AG09309 (cell line): ENCODE results near the gene SLC25A41.
"Not testable (repeated sequence)": the region's sequence is repeated elsewhere in the genome, so short reads cannot be mapped to it uniquely, and the experiment has no call there.

Source experiments
- DNase-seq: peaks from one replicate; pipeline ENCODE4 v3.0.0-alpha.2; 2010; ENCODE audit warnings: low read depth
- H3K4me3 ChIP-seq: 2 replicates; pipeline ENCODE4 v1.5.1; 2011; ENCODE audit warnings: mild to moderate bottlenecking, low read depth, low read length, moderate library complexity; ENCODE audit not compliant: control insufficient read depth
- CTCF ChIP-seq: IDR thresholded peaks from 2 replicates; pipeline ENCODE4 v1.5.1; 2011; ENCODE audit warnings: mild to moderate bottlenecking, low read depth, low read length, inconsistent platforms; ENCODE audit not compliant: insufficient read depth, control insufficient read depth; ENCODE audit errors: missing control alignments

The SLC25A41 gene

DNA sequence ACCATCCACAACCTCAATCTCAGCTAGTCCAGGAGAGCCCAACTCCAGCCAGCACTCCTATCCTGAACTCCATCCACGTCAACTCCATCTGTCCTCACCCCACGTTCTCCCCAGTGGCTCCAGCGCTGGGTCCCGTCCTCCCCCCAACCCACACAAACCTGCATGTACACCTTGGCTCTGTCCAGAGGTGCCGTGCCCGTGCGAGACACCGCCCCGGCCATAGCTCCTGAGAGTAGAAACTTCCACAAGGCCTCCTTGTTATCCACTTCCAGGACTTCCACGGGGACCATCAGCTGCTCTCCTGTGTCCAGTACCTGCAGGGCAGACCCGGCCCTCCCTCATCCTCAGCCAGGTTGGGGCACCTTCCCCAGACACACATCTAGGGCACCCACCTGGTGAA is 1.7 kb downstream of the SLC25A41 start:
- no peak for TF ChIP-seq CTCF
- no peak for DNase-seq

DNA sequence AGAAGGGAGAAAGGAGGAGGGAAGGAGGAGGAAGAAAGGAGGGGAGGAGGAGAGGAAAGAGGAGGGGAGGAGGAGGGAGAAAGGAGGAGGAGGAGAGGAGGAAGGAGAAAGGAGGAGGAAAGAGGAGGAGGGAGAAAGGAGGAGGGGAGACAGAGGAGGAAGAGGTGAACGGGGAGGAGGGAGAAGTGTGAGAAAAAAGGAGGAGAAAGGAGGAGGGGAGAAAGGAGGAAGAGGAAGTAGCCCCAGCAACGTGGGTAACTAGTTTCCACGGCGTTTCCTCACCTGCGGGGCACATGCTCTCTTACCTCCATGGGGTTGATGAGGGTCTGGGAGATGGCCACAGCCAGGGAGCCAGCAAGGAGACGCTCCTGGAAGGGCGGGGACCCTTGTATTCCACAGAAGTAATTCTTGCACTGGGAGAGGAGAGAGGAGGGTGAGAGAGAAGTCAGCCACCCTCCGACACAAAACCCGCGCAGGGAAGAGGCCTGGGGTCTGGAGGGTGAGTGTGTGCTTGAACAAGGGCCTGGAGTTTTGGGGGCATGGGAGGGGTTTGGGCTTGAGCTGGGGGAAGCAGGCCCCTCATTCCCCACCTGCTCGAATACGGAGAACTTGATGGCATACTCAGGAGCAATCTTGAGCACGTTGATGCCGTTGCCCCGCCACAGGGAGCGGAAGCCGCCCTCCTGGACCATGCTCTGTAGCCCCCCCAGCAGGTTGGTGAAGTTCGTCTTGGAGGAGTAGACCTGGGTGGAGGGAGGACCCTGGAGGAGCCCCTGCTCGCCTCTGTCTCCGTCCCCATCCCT is 3.9 kb downstream of the SLC25A41 start:
- DNase-seq: no peak
- H3K4me3 ChIP-seq: no peak overlapping the region
- TF ChIP-seq CTCF: no peak

More for the DNA sequence above, 1.7 kb downstream of the SLC25A41 start:
- no peak overlapping the region for H3K4me3 ChIP-seq

DNA sequence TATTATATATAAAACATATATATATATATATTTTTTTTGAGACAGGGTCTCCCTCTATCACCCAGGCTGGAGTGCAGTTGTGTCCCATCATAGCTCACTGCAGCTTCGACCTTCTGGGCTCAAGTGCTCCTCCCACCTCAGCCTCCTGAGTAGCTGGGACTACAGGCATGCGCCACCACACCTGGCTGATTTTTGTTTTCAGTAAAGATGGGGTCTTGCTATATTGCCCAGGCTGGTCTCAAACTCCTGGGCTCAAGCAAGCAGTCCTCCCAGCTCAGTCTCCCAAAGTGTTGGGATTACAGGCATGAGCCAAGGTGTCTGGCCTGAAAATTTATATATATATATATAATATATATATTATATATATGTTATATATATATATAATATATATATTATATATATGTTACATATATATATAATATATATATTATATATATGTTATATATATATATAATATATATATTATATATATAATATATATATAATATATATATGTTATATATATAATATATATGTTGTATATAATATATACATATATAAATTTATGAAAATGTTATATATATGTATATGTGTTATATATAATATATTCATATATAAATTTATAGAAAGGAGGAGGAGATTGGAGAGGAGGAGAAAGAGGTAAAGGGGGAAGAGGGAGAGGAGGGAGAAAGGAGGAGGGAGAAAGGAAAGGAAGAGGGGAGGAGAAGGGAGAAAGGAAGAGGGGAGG is 4.7 kb downstream of the SLC25A41 start:
- not testable (repeated sequence) for DNase-seq, H3K4me3 ChIP-seq

- TF ChIP-seq CTCF: no peak
- no peak for DNase-seq
- no peak overlapping the region for H3K4me3 ChIP-seq
These were observed 6.4 kb downstream of the SLC25A41 start for GRCh38 chr19:6427131-6427530.

GRCh38 chr19:6425732-6426620 is 7.6 kb downstream of the SLC25A41 start:
- no peak for DNase-seq
- no peak for TF ChIP-seq CTCF
- no peak overlapping the region; the same call in 1 of the 2 replicates for H3K4me3 ChIP-seq

- no peak for TF ChIP-seq CTCF
- DNase-seq: peak; percentile 100
- no peak overlapping the region; the same call in 1 of the 2 replicates for H3K4me3 ChIP-seq
These were observed 8.4 kb downstream of the SLC25A41 start for GRCh38 chr19:6424939-6425731.
